ENCODE measurements around the gene GRIK4.

DNA sequence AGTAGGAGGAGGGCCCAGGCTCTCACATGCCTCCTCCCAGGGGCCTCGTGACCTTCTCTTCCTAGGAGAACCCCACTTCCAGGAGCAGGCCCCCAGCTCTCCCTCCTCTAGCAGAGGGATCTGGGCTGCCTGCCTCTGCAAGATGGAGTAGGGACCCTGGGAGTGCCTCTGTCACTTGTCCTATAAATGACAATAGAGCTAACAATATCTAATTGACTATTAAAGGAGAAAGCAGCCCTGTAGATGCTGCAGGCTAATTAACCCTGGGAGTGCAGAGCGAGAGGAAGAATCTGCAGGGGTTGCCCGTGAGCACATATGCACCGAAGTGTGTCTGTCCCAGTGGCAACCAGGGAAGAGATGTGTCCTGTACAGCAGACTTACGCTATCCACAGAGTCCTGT, 184.4 kb downstream of the GRIK4 start:
- TF ChIP-seq POLR2A (IDR thresholded peaks at IDR 0.05; ENCODE audit: low read depth, low read length) (no peak), TAF1 (IDR thresholded peaks at IDR 0.05; ENCODE audit: borderline replicate concordance, low read depth, low read length) (no peak), POLR2AphosphoS5 (IDR thresholded peaks at IDR 0.05; ENCODE audit: low read depth, low read length) (no peak)

Data from GM12892 (cell line).